Liver (tissue), 9 donors: ENCODE data around the gene EML6. TPM values are rescaled to one million over a fixed set of nuclear protein-coding genes. Genes with fewer than 3 reads are reported as not detected.

Source experiments
- DNase-seq: peaks from one replicate; pipeline ENCODE4 v3.0.0-alpha.2; 2017; ENCODE audit warnings: low spot score
- H3K27ac ChIP-seq, 2 donors: one replicate each; pipeline ENCODE4 v1.7.0; 2013; ENCODE audit warnings: inconsistent platforms in 2 of 2, low read length in 2 of 2, control low read depth in 1 of 2, low read depth in 1 of 2, mild to moderate bottlenecking in 1 of 2
- H3K27me3 ChIP-seq, 4 donors: one replicate each; pipeline versions ENCODE4 v1.6.1 to v1.7.0; 2013; ENCODE audit warnings: low read length in 3 of 4, inconsistent platforms in 1 of 4, mild to moderate bottlenecking in 1 of 4, moderate library complexity in 1 of 4; ENCODE audit not compliant: control insufficient read depth in 4 of 4, insufficient read depth in 4 of 4
- H3K36me3 ChIP-seq, 4 donors: one replicate each; pipeline versions ENCODE4 v1.6.1 to v1.7.0; 2013; ENCODE audit warnings: low read length in 3 of 4, mild to moderate bottlenecking in 3 of 4, low read depth in 1 of 4, moderate library complexity in 1 of 4; ENCODE audit not compliant: control insufficient read depth in 4 of 4, insufficient read depth in 3 of 4
- H3K4me1 ChIP-seq, 4 donors: one replicate each; pipeline versions ENCODE4 v1.6.1 to v1.7.0; 2013; ENCODE audit warnings: low read length in 3 of 4, mild to moderate bottlenecking in 3 of 4, moderate library complexity in 1 of 4; ENCODE audit not compliant: control insufficient read depth in 4 of 4, insufficient read depth in 4 of 4
- H3K4me3 ChIP-seq, 3 donors: one replicate each; pipeline versions ENCODE4 v1.6.1 to v1.7.0; 2013; ENCODE audit warnings: low read length in 3 of 3, control low read depth in 1 of 3, low read depth in 1 of 3, mild to moderate bottlenecking in 1 of 3
- H3K9ac ChIP-seq, 2 donors: one replicate each; pipeline ENCODE4 v1.7.0; 2013; ENCODE audit warnings: low read length in 2 of 2, mild to moderate bottlenecking in 2 of 2, moderate library complexity in 2 of 2, control low read depth in 1 of 2, low read depth in 1 of 2
- H3K9me3 ChIP-seq, 4 donors: one replicate each; pipeline versions ENCODE4 v1.6.1 to v1.7.0; 2013; ENCODE audit warnings: low read length in 3 of 4; ENCODE audit not compliant: control insufficient read depth in 4 of 4
- EGR1 ChIP-seq, 2 donors: IDR thresholded peaks; 2 replicates each; pipeline ENCODE4 v1.6.1; 2016 to 2018; ENCODE audit warnings: antibody characterized with exemption in 2 of 2, low read depth in 2 of 2
- FOXA1 ChIP-seq: IDR thresholded peaks from 2 replicates; pipeline ENCODE4 v1.6.1; 2016; ENCODE audit warnings: antibody characterized with exemption
- FOXA2 ChIP-seq: IDR thresholded peaks from 2 replicates; pipeline ENCODE4 v1.6.1; 2016; ENCODE audit warnings: antibody characterized with exemption
- GABPA ChIP-seq, 2 donors: IDR thresholded peaks in 1 of 2; conservative IDR thresholded peaks in 1 of 2; 2 replicates each; pipeline ENCODE4 v1.6.1; 2016; ENCODE audit warnings: antibody characterized with exemption in 2 of 2, mild to moderate bottlenecking in 1 of 2, moderate library complexity in 1 of 2
- HNF4A ChIP-seq, 2 donors: conservative IDR thresholded peaks; 2 replicates each; pipeline ENCODE4 v1.6.1; 2016; ENCODE audit warnings: antibody characterized with exemption in 2 of 2, mild to moderate bottlenecking in 2 of 2
- HNF4G ChIP-seq: IDR thresholded peaks from 2 replicates; pipeline ENCODE4 v1.6.1; 2016; ENCODE audit warnings: antibody characterized with exemption
- JUND ChIP-seq, 2 donors: IDR thresholded peaks; 2 replicates each; pipeline ENCODE4 v1.6.1; 2016; ENCODE audit warnings: antibody characterized with exemption in 2 of 2
- NR2F2 ChIP-seq: IDR thresholded peaks from 2 replicates; pipeline ENCODE4 v1.6.1; 2016; ENCODE audit warnings: antibody characterized with exemption
- RAD21 ChIP-seq, 2 donors: IDR thresholded peaks; 2 replicates each; pipeline ENCODE4 v1.6.1; 2016; ENCODE audit warnings: antibody characterized with exemption in 2 of 2, mild to moderate bottlenecking in 2 of 2
- RXRA ChIP-seq, 2 donors: IDR thresholded peaks; 2 replicates each; pipeline ENCODE4 v1.6.1; 2017 to 2018; ENCODE audit warnings: antibody characterized with exemption in 2 of 2, mild to moderate bottlenecking in 1 of 2
- SP1 ChIP-seq: IDR thresholded peaks from 2 replicates; pipeline ENCODE4 v1.6.1; 2018; ENCODE audit warnings: antibody characterized with exemption, mild to moderate bottlenecking
- TAF1 ChIP-seq: conservative IDR thresholded peaks from 2 replicates; pipeline ENCODE4 v1.6.1; 2016; ENCODE audit warnings: antibody characterized with exemption, mild to moderate bottlenecking
- YY1 ChIP-seq: IDR thresholded peaks from 2 replicates; pipeline ENCODE4 v1.6.1; 2016; ENCODE audit warnings: antibody characterized with exemption, mild to moderate bottlenecking
- WGBS: extraction: QIAGEN DNeasy Blood & Tissue Kit; methylation state at CpG from one replicate; pipeline ENCODE4 v1.1.7; 2013; 5-methylcytosine and 5-hydroxymethylcytosine counted together
- polyA plus RNA-seq, 2 donors: library from polyadenylated mRNA; stranded (reverse) in 1 of 2; unstranded in 1 of 2; fragments of 200-250 nt in 1 of 2; fragments of >200 nt in 1 of 2; fragmentation: Nextera tagmentation in 1 of 2; extraction: Ambion mirVana in 1 of 2; gene quantifications; one replicate each; pipeline versions ENCODE4 v1.2.1 to v1.2.3, GENCODE V29; 2013 to 2015
- total RNA-seq, 2 donors: library from RNA; depleted of rRNA; stranded (reverse); fragments of >200 nt; gene quantifications; one replicate each; pipeline ENCODE4 v1.2.3, GENCODE V29; 2014
- TF ChIP-seq, protein P1 (sequence below): IDR thresholded peaks from 2 replicates; pipeline ENCODE4 v1.6.1; 2016; ENCODE audit warnings: antibody characterized with exemption
- TF ChIP-seq, protein P2 (sequence below): IDR thresholded peaks from 2 replicates; pipeline ENCODE4 v1.6.1; 2016; ENCODE audit warnings: antibody characterized with exemption, mild to moderate bottlenecking
- TF ChIP-seq, protein P3 (sequence below): fragments of 150-350 bp; IDR thresholded peaks from 2 replicates; pipeline ENCODE4 v1.5.1; 2017; ENCODE audit warnings: improper control_type of control experiment, low read depth, low read length; ENCODE audit not compliant: missing input control
- TF ChIP-seq, protein P4 (sequence below): IDR thresholded peaks from 2 replicates; pipeline ENCODE4 v1.6.1; 2016; ENCODE audit warnings: antibody characterized with exemption
- TF ChIP-seq, protein P5 (sequence below): IDR thresholded peaks from 2 replicates; pipeline ENCODE4 v1.6.1; 2016; ENCODE audit warnings: antibody characterized with exemption
- donor health status: healthy.
- donor health status: healthy.
- donor health status: healthy.
- donor health status: healthy.
- donor health status: healthy.

The EML6 gene
- total and polyA plus RNA-seq, 4 donors = 0.33 to 3.0 (median 1.4) TPM

DNA sequence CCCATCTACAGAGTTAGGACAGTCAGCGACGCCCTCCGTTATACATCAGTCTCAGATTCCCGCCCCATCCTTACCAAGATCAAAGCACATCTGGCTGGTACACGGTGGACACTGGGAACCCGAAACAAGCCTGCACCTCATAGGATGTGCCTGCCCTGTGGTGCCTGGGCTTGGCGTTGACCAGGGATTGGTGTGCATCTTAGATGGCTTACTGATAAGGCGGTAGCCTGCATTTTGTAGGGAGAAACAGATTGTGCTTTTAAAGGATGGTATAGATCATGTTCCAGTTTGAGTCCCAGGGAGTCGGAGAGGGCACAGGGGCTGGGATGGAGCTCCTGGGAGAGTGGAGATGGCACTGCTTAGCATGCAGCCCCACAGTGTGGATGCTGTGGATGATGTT lies 108.0 kb downstream of the EML6 start:
- no peak for DNase-seq
- Histone ChIP-seq H3K9me3 (no peaks in the 10 kb centered on the region), H3K36me3 (no peaks in the 10 kb centered on the region), H3K27ac (no peak overlapping the region), H3K27me3 (no peaks in the 10 kb centered on the region), H3K4me3 (no peak overlapping the region), H3K4me1 (no peaks in the 10 kb centered on the region), H3K9ac (no peak overlapping the region)
- TF ChIP-seq EGR1 (IDR thresholded peaks at IDR 0.05; ENCODE audit: low read depth in 2 of 2) (no peak), HNF4G (no peak), NR2F2 (no peak), RXRA (IDR thresholded peaks at IDR 0.05) (no peak), RAD21 (IDR thresholded peaks at IDR 0.05) (no peak), GABPA (IDR thresholded peaks at IDR 0.05 in 1 of 2, conservative IDR thresholded peaks at IDR 0.05 in 1 of 2) (no peak), FOXA1 (no peak), FOXA2 (no peak), JUND (IDR thresholded peaks at IDR 0.05) (no peak), HNF4A (conservative IDR thresholded peaks at IDR 0.05) (no peak), SP1 (no peak), YY1 (no peak), TAF1 (no peak)
- TF ChIP-seq, protein P1, sequence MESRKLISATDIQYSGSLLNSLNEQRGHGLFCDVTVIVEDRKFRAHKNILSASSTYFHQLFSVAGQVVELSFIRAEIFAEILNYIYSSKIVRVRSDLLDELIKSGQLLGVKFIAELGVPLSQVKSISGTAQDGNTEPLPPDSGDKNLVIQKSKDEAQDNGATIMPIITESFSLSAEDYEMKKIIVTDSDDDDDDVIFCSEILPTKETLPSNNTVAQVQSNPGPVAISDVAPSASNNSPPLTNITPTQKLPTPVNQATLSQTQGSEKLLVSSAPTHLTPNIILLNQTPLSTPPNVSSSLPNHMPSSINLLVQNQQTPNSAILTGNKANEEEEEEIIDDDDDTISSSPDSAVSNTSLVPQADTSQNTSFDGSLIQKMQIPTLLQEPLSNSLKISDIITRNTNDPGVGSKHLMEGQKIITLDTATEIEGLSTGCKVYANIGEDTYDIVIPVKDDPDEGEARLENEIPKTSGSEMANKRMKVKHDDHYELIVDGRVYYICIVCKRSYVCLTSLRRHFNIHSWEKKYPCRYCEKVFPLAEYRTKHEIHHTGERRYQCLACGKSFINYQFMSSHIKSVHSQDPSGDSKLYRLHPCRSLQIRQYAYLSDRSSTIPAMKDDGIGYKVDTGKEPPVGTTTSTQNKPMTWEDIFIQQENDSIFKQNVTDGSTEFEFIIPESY = no peak
- TF ChIP-seq, protein P2, sequence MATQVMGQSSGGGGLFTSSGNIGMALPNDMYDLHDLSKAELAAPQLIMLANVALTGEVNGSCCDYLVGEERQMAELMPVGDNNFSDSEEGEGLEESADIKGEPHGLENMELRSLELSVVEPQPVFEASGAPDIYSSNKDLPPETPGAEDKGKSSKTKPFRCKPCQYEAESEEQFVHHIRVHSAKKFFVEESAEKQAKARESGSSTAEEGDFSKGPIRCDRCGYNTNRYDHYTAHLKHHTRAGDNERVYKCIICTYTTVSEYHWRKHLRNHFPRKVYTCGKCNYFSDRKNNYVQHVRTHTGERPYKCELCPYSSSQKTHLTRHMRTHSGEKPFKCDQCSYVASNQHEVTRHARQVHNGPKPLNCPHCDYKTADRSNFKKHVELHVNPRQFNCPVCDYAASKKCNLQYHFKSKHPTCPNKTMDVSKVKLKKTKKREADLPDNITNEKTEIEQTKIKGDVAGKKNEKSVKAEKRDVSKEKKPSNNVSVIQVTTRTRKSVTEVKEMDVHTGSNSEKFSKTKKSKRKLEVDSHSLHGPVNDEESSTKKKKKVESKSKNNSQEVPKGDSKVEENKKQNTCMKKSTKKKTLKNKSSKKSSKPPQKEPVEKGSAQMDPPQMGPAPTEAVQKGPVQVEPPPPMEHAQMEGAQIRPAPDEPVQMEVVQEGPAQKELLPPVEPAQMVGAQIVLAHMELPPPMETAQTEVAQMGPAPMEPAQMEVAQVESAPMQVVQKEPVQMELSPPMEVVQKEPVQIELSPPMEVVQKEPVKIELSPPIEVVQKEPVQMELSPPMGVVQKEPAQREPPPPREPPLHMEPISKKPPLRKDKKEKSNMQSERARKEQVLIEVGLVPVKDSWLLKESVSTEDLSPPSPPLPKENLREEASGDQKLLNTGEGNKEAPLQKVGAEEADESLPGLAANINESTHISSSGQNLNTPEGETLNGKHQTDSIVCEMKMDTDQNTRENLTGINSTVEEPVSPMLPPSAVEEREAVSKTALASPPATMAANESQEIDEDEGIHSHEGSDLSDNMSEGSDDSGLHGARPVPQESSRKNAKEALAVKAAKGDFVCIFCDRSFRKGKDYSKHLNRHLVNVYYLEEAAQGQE = no peak
- TF ChIP-seq, protein P3, sequence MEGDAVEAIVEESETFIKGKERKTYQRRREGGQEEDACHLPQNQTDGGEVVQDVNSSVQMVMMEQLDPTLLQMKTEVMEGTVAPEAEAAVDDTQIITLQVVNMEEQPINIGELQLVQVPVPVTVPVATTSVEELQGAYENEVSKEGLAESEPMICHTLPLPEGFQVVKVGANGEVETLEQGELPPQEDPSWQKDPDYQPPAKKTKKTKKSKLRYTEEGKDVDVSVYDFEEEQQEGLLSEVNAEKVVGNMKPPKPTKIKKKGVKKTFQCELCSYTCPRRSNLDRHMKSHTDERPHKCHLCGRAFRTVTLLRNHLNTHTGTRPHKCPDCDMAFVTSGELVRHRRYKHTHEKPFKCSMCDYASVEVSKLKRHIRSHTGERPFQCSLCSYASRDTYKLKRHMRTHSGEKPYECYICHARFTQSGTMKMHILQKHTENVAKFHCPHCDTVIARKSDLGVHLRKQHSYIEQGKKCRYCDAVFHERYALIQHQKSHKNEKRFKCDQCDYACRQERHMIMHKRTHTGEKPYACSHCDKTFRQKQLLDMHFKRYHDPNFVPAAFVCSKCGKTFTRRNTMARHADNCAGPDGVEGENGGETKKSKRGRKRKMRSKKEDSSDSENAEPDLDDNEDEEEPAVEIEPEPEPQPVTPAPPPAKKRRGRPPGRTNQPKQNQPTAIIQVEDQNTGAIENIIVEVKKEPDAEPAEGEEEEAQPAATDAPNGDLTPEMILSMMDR = no peak
- TF ChIP-seq, protein P4, sequence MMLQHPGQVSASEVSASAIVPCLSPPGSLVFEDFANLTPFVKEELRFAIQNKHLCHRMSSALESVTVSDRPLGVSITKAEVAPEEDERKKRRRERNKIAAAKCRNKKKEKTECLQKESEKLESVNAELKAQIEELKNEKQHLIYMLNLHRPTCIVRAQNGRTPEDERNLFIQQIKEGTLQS = no peak
- TF ChIP-seq, protein P5, sequence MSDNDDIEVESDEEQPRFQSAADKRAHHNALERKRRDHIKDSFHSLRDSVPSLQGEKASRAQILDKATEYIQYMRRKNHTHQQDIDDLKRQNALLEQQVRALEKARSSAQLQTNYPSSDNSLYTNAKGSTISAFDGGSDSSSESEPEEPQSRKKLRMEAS = no peak
- 97% methylated on average over 9 of the region's 9 CpGs for WGBS
